DOHH2 (cell line): ENCODE data around the gene ARID3A.

ENCODE experiments used
- H3F3A ChIP-seq: fragments of 200-600 bp; sonication (generic), shearing (Covaris generic); 2 replicates; pipeline ENCODE4 v1.6.0; 2016; ENCODE audit warnings: antibody characterized with exemption, mild to moderate bottlenecking; ENCODE audit not compliant: control insufficient read depth, insufficient read depth
- H3K27ac ChIP-seq: fragments of 200-600 bp; sonication (generic); 2 replicates; pipeline ENCODE4 v1.5.1; 2014; ENCODE audit warnings: low read depth, mild to moderate bottlenecking, low read length, moderate library complexity
- H3K27me3 ChIP-seq: fragments of 200-600 bp; sonication (generic); 2 replicates; pipeline ENCODE4 v1.6.1; 2014; ENCODE audit warnings: mild to moderate bottlenecking, low read length, mixed read lengths; ENCODE audit not compliant: control insufficient read depth
- H3K36me3 ChIP-seq: fragments of 200-600 bp; sonication (generic); 2 replicates; pipeline ENCODE4 v1.6.1; 2014; ENCODE audit warnings: mild to moderate bottlenecking, low read length, moderate library complexity, mixed read lengths; ENCODE audit not compliant: control insufficient read depth
- H3K4me1 ChIP-seq: fragments of 200-600 bp; sonication (generic); 2 replicates; pipeline ENCODE4 v1.6.1; 2014; ENCODE audit warnings: mild to moderate bottlenecking, low read length, mixed read lengths; ENCODE audit not compliant: control insufficient read depth
- H3K4me2 ChIP-seq: fragments of 200-600 bp; sonication (generic); 2 replicates; pipeline ENCODE4 v1.6.0; 2014; ENCODE audit warnings: mild to moderate bottlenecking, low read length, moderate library complexity
- H3K4me3 ChIP-seq: fragments of 200-600 bp; sonication (generic); 2 replicates; pipeline ENCODE4 v1.5.1; 2014; ENCODE audit warnings: mild to moderate bottlenecking, low read length, mixed read lengths
- H3K79me2 ChIP-seq: fragments of 200-600 bp; sonication (generic); 2 replicates; pipeline ENCODE4 v1.6.1; 2014; ENCODE audit warnings: mild to moderate bottlenecking, low read length, mixed read lengths; ENCODE audit not compliant: control insufficient read depth
- H3K9me2 ChIP-seq: fragments of 200-600 bp; sonication (generic); replicated peaks from 2 replicates; pipeline ENCODE4 v1.6.1; 2014; ENCODE audit warnings: mild to moderate bottlenecking, low read length, mixed read lengths; ENCODE audit not compliant: control insufficient read depth
- H3K9me3 ChIP-seq: fragments of 200-600 bp; sonication (generic); 2 replicates; pipeline ENCODE4 v1.6.1; 2014; ENCODE audit warnings: antibody characterized with exemption, low read length, mixed read lengths; ENCODE audit not compliant: control insufficient read depth, insufficient read depth
- H4K20me1 ChIP-seq: fragments of 200-600 bp; sonication (generic); 2 replicates; pipeline ENCODE4 v1.6.0; 2014; ENCODE audit warnings: low read depth, mild to moderate bottlenecking, antibody characterized with exemption, low read length, moderate library complexity; ENCODE audit not compliant: control insufficient read depth, insufficient read depth
- EZH2phosphoT487 ChIP-seq: fragments of 200-600 bp; sonication (generic); IDR thresholded peaks from 2 replicates; pipeline ENCODE4 v1.6.1; 2017; ENCODE audit warnings: borderline replicate concordance, mild to moderate bottlenecking, antibody characterized with exemption, low read length, moderate library complexity, mixed read lengths
- TF ChIP-seq, protein P1 (sequence below): fragments of 200-600 bp; sonication (generic); IDR thresholded peaks from one replicate; pipeline ENCODE4 v1.5.1; 2014; ENCODE audit warnings: antibody characterized with exemption, mild to moderate bottlenecking, low read depth, low read length; ENCODE audit not compliant: poor library complexity, severe bottlenecking

The ARID3A gene

GRCh38 chr19:1012334-1012733 is 86.5 kb downstream of the ARID3A start:
- H3K4me2 ChIP-seq, result no peak overlapping the region
- peaks cover 18% of the 10 kb centered on the region; the same call in 1 of the 2 replicates for H4K20me1 ChIP-seq
- no peak overlapping the region for H3K4me3 ChIP-seq
- peaks cover 6% of the 10 kb centered on the region for H3K4me1 ChIP-seq
- no peaks in the 10 kb centered on the region for H3K27me3 ChIP-seq
- H3K79me2 ChIP-seq, result peaks cover 46% of the 10 kb centered on the region
- no peaks in the 10 kb centered on the region for H3K9me3 ChIP-seq
- H3K36me3 ChIP-seq, result peaks cover 80% of the 10 kb centered on the region
- TF ChIP-seq EZH2phosphoT487, result no peak
- TF ChIP-seq, protein P1, sequence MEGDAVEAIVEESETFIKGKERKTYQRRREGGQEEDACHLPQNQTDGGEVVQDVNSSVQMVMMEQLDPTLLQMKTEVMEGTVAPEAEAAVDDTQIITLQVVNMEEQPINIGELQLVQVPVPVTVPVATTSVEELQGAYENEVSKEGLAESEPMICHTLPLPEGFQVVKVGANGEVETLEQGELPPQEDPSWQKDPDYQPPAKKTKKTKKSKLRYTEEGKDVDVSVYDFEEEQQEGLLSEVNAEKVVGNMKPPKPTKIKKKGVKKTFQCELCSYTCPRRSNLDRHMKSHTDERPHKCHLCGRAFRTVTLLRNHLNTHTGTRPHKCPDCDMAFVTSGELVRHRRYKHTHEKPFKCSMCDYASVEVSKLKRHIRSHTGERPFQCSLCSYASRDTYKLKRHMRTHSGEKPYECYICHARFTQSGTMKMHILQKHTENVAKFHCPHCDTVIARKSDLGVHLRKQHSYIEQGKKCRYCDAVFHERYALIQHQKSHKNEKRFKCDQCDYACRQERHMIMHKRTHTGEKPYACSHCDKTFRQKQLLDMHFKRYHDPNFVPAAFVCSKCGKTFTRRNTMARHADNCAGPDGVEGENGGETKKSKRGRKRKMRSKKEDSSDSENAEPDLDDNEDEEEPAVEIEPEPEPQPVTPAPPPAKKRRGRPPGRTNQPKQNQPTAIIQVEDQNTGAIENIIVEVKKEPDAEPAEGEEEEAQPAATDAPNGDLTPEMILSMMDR, result no peak
- H3F3A ChIP-seq, result no peaks in the 10 kb centered on the region
- H3K9me2 ChIP-seq, result no peaks in the 10 kb centered on the region
- H3K27ac ChIP-seq, result no peak overlapping the region

- Histone ChIP-seq H3K27me3 (no peaks in the 10 kb centered on the region), H3F3A (no peaks in the 10 kb centered on the region), H3K4me1 (peaks cover 15% of the 10 kb centered on the region), H3K27ac (no peak overlapping the region), H3K9me2 (no peaks in the 10 kb centered on the region), H3K4me3 (no peak overlapping the region), H3K36me3 (peaks cover 88% of the 10 kb centered on the region), H3K9me3 (no peaks in the 10 kb centered on the region), H3K4me2 (no peak overlapping the region), H4K20me1 (peaks cover 26% of the 10 kb centered on the region), H3K79me2 (peaks cover 55% of the 10 kb centered on the region)
- no peak for TF ChIP-seq EZH2phosphoT487
- TF ChIP-seq, protein P1, result no peak
Measured at GRCh38 chr19:1013218-1013617, 87.4 kb downstream of the ARID3A start.

- H3K4me2 ChIP-seq, result no peak overlapping the region
- peaks cover 27% of the 10 kb centered on the region for H3K4me1 ChIP-seq
- peaks cover 33% of the 10 kb centered on the region for H4K20me1 ChIP-seq
- no peaks in the 10 kb centered on the region for H3K9me3 ChIP-seq
- H3K9me2 ChIP-seq, result no peaks in the 10 kb centered on the region
- no peak for TF ChIP-seq EZH2phosphoT487
- TF ChIP-seq, protein P1, result no peak
- no peaks in the 10 kb centered on the region for H3K27me3 ChIP-seq
- H3K79me2 ChIP-seq, result peaks cover 66% of the 10 kb centered on the region
- peaks cover 93% of the 10 kb centered on the region for H3K36me3 ChIP-seq
- H3K4me3 ChIP-seq, result no peak overlapping the region
- H3F3A ChIP-seq, result no peaks in the 10 kb centered on the region
- H3K27ac ChIP-seq, result no peak overlapping the region
Measured at GRCh38 chr19:1014161-1015060, 88.6 kb downstream of the ARID3A start.
